GM23338 (cell line): ENCODE data around the gene ROBO1. TPM values are rescaled to one million over a fixed set of nuclear protein-coding genes. Genes with fewer than 3 reads are reported as not detected.
A peak's percentile ranks its signal among the peaks of the same experiment; 100 is the strongest.
"Not testable (repeated sequence)": the region's sequence is repeated elsewhere in the genome, so short reads cannot be mapped to it uniquely, and the experiment has no call there.

ENCODE experiments used
- ATAC-seq: fragments of 200-7000 bp; cut with Tn5 transposase; 3 replicates; pipeline ENCODE4 v1.9.1; 2020
- DNase-seq: peaks from one replicate; pipeline ENCODE4 v3.0.0-alpha.2; 2015; ENCODE audit warnings: low spot score
- H2AFZ ChIP-seq: fragments of 200-600 bp; sonication (generic); 2 replicates; pipeline ENCODE4 v1.8.0; 2016; ENCODE audit warnings: antibody characterized with exemption, mild to moderate bottlenecking, moderate library complexity
- H3F3A ChIP-seq: fragments of 200-600 bp; sonication (generic); replicated peaks from 2 replicates; pipeline ENCODE4 v1.8.0; 2017; ENCODE audit warnings: antibody characterized with exemption, mixed run types, low read depth
- H3K27ac ChIP-seq: fragments of 200-600 bp; sonication (generic); 2 replicates; pipeline ENCODE4 v1.6.1; 2016; ENCODE audit warnings: low read depth
- H3K27me3 ChIP-seq: fragments of 200-600 bp; sonication (generic); 2 replicates; pipeline ENCODE4 v1.8.0; 2016; ENCODE audit warnings: mild to moderate bottlenecking, mixed run types, moderate library complexity; ENCODE audit not compliant: insufficient read depth
- H3K36me3 ChIP-seq: fragments of 200-600 bp; sonication (generic); 2 replicates; pipeline ENCODE4 v1.8.0; 2016; ENCODE audit warnings: mild to moderate bottlenecking; ENCODE audit not compliant: insufficient read depth
- H3K4me1 ChIP-seq: fragments of 200-600 bp; sonication (generic); 2 replicates; pipeline ENCODE4 v1.8.0; 2016; ENCODE audit warnings: mild to moderate bottlenecking, moderate library complexity; ENCODE audit not compliant: insufficient read depth
- H3K4me2 ChIP-seq: fragments of 200-600 bp; sonication (generic); 2 replicates; pipeline ENCODE4 v1.7.1; 2017; ENCODE audit warnings: mixed run types
- H3K4me3 ChIP-seq: fragments of 200-600 bp; sonication (generic); 2 replicates; pipeline ENCODE4 v1.6.1; 2016; ENCODE audit warnings: mixed run types
- H3K79me2 ChIP-seq: fragments of 200-600 bp; sonication (generic); replicated peaks from 2 replicates; pipeline ENCODE4 v1.8.0; 2017; ENCODE audit warnings: mild to moderate bottlenecking; ENCODE audit not compliant: insufficient read depth
- H3K9me2 ChIP-seq: fragments of 200-600 bp; sonication (generic); 2 replicates; pipeline ENCODE4 v1.8.0; 2017; ENCODE audit not compliant: insufficient read depth
- H4K20me1 ChIP-seq: fragments of 200-600 bp; sonication (generic); replicated peaks from 2 replicates; pipeline ENCODE4 v1.8.0; 2017; ENCODE audit warnings: mild to moderate bottlenecking; ENCODE audit not compliant: insufficient read depth
- H3K27ac Mint-ChIP-seq: 2 replicates; pipeline ENCODE4 v1.8.0; 2020; ENCODE audit warnings: inconsistent platforms, mild to moderate bottlenecking, moderate library complexity, mixed read lengths
- H3K27me3 Mint-ChIP-seq: 3 replicates; pipeline ENCODE4 v1.8.0; 2022; ENCODE audit warnings: low read depth, mild to moderate bottlenecking, moderate library complexity, mixed read lengths, inconsistent platforms; ENCODE audit not compliant: insufficient read depth, poor library complexity
- H3K36me3 Mint-ChIP-seq: 3 replicates; pipeline ENCODE4 v1.8.0; 2021; ENCODE audit warnings: low read depth, mild to moderate bottlenecking, inconsistent platforms, moderate library complexity, mixed read lengths
- H3K4me1 Mint-ChIP-seq: 3 replicates; pipeline ENCODE4 v1.8.0; 2020; ENCODE audit warnings: mild to moderate bottlenecking, inconsistent platforms, mixed read lengths
- H3K4me3 Mint-ChIP-seq: 3 replicates; pipeline ENCODE4 v1.8.0; 2021; ENCODE audit warnings: moderate library complexity, mild to moderate bottlenecking, inconsistent platforms, mixed read lengths
- H3K9me3 Mint-ChIP-seq: 3 replicates; pipeline ENCODE4 v1.8.0; 2020; ENCODE audit warnings: moderate library complexity, mild to moderate bottlenecking, inconsistent platforms, mixed read lengths
- POLR2AphosphoS5 ChIP-seq: IDR thresholded peaks from 2 replicates; pipeline ENCODE4 v1.6.1; 2016; ENCODE audit warnings: antibody characterized with exemption, low read depth
- polyA plus RNA-seq: library from polyadenylated mRNA; unstranded; fragments of >200 nt; fragmentation: Nextera tagmentation; extraction: Ambion mirVana; gene quantifications from 2 replicates; pipeline ENCODE4 v1.2.1, GENCODE V29; 2016
- total RNA-seq: library from RNA; depleted of rRNA; stranded (reverse); fragments of >200 nt; shearing (Covaris generic); gene quantifications from 2 replicates; pipeline ENCODE4 v1.2.3, GENCODE V29; 2014
- TF ChIP-seq, protein P1 (sequence below): fragments of 250-450 bp; sonication (Bioruptor Pico); IDR thresholded peaks from 2 replicates; pipeline ENCODE4 v1.5.0; 2020; ENCODE audit warnings: mild to moderate bottlenecking, moderate library complexity

The ROBO1 gene
- total and polyA plus RNA-seq, 2 experiments from 2014 or later, result 19.2 to 78.3 TPM

DNA sequence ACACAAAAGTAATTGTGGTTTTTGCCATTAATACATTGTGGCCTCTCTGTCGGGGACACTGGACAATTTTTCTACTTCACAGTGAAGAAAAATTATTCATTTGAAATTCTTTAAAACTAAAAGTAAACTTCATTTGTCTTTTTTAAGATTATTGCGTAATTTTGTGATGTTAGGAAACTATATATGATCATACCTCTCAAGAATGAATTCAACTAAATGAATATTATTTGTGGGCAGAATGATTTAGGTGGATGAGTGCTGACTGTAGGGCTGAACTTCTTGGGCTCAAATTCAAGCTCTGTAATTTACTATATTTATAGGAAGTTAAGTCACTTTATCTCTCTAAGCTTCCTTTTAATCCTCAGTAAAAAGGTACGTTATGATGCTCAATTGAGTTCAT lies 441.2 kb downstream of the ROBO1 start:
- Histone ChIP-seq H3K4me2 (peak overlapping the region; percentile 65), H3K4me1 (peaks cover 44% of the 10 kb centered on the region), H3K4me3 (peak overlapping the region; percentile 37), H3K27ac (peak overlapping the region; percentile 98), H3K79me2 (no peaks in the 10 kb centered on the region), H4K20me1 (no peaks in the 10 kb centered on the region), H3K36me3 (no peaks in the 10 kb centered on the region), H3F3A (no peaks in the 10 kb centered on the region), H3K27me3 (no peaks in the 10 kb centered on the region), H3K9me2 (no peaks in the 10 kb centered on the region), H2AFZ (no peak overlapping the region)
- H3K27ac Mint-ChIP-seq, result peak overlapping the region; percentile 98
- H3K4me1 Mint-ChIP-seq, result peaks cover 46% of the 10 kb centered on the region
- H3K4me3 Mint-ChIP-seq, result peak overlapping the region; percentile 59
- no peaks in the 10 kb centered on the region for H3K27me3 Mint-ChIP-seq
- ATAC-seq, result peak; percentile 24; the same call in 1 of the 3 replicates
- no peaks in the 10 kb centered on the region for H3K36me3 Mint-ChIP-seq
- no peaks in the 10 kb centered on the region for H3K9me3 Mint-ChIP-seq
- no peak for DNase-seq
- no peak for TF ChIP-seq POLR2AphosphoS5
- TF ChIP-seq, protein P1, sequence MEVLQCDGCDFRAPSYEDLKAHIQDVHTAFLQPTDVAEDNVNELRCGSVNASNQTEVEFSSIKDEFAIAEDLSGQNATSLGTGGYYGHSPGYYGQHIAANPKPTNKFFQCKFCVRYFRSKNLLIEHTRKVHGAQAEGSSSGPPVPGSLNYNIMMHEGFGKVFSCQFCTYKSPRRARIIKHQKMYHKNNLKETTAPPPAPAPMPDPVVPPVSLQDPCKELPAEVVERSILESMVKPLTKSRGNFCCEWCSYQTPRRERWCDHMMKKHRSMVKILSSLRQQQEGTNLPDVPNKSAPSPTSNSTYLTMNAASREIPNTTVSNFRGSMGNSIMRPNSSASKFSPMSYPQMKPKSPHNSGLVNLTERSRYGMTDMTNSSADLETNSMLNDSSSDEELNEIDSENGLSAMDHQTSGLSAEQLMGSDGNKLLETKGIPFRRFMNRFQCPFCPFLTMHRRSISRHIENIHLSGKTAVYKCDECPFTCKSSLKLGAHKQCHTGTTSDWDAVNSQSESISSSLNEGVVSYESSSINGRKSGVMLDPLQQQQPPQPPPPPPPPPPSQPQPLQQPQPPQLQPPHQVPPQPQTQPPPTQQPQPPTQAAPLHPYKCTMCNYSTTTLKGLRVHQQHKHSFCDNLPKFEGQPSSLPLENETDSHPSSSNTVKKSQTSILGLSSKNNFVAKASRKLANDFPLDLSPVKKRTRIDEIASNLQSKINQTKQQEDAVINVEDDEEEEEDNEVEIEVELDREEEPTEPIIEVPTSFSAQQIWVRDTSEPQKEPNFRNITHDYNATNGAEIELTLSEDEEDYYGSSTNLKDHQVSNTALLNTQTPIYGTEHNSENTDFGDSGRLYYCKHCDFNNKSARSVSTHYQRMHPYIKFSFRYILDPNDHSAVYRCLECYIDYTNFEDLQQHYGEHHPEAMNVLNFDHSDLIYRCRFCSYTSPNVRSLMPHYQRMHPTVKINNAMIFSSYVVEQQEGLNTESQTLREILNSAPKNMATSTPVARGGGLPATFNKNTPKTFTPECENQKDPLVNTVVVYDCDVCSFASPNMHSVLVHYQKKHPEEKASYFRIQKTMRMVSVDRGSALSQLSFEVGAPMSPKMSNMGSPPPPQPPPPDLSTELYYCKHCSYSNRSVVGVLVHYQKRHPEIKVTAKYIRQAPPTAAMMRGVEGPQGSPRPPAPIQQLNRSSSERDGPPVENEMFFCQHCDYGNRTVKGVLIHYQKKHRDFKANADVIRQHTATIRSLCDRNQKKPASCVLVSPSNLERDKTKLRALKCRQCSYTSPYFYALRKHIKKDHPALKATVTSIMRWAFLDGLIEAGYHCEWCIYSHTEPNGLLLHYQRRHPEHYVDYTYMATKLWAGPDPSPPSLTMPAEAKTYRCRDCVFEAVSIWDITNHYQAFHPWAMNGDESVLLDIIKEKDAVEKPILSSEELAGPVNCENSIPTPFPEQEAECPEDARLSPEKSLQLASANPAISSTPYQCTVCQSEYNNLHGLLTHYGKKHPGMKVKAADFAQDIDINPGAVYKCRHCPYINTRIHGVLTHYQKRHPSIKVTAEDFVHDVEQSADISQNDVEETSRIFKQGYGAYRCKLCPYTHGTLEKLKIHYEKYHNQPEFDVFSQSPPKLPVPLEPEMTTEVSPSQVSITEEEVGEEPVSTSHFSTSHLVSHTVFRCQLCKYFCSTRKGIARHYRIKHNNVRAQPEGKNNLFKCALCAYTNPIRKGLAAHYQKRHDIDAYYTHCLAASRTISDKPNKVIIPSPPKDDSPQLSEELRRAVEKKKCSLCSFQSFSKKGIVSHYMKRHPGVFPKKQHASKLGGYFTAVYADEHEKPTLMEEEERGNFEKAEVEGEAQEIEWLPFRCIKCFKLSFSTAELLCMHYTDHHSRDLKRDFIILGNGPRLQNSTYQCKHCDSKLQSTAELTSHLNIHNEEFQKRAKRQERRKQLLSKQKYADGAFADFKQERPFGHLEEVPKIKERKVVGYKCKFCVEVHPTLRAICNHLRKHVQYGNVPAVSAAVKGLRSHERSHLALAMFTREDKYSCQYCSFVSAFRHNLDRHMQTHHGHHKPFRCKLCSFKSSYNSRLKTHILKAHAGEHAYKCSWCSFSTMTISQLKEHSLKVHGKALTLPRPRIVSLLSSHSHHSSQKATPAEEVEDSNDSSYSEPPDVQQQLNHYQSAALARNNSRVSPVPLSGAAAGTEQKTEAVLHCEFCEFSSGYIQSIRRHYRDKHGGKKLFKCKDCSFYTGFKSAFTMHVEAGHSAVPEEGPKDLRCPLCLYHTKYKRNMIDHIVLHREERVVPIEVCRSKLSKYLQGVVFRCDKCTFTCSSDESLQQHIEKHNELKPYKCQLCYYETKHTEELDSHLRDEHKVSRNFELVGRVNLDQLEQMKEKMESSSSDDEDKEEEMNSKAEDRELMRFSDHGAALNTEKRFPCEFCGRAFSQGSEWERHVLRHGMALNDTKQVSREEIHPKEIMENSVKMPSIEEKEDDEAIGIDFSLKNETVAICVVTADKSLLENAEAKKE (CRISPR knock-in tag), result no peak

DNA sequence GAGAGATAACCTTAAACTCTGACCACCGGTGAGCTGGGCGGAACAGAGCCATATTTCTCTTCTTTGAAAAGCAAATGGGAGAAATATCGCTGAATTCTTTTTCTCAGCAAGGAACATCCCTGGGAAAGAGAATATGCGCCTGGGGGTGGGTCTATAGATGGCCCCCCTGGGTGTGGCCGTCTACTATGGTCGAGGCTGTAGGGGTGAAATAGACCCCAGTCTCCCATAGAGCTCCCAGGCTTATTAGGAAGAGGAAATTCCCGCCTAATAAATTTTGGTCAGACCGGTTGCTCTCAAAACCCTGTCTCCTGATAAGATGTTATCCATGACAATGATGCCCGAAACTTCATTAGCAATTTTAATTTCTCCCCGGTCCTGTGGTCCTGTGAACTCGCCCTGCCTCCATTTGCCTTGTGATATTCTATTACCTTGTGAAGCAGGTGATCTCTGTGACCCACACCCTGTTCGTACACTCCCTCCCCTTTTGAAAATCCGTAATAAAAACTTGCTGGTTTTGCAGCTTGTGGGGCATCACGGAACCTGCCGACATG lies 441.9 kb downstream of the ROBO1 start:
- peak overlapping the region; percentile 98 for H3K27ac Mint-ChIP-seq
- not testable (repeated sequence) for H3K9me3 Mint-ChIP-seq, H3K27me3 Mint-ChIP-seq, H3K27me3 ChIP-seq, H4K20me1 ChIP-seq, H3K36me3 Mint-ChIP-seq, H2AFZ ChIP-seq, H3K79me2 ChIP-seq, H3F3A ChIP-seq, H3K9me2 ChIP-seq, H3K36me3 ChIP-seq
- peak overlapping the region; percentile 65 for H3K4me2 ChIP-seq
- peak; percentile 34; the same call in 2 of the 3 replicates for ATAC-seq
- peak overlapping the region; percentile 37 for H3K4me3 ChIP-seq
- peak overlapping the region; percentile 98 for H3K27ac ChIP-seq
- peaks cover 51% of the 10 kb centered on the region for H3K4me1 Mint-ChIP-seq
- DNase-seq, result peak; percentile 59
- H3K4me3 Mint-ChIP-seq, result peak overlapping the region; percentile 59
- H3K4me1 ChIP-seq, result peaks cover 44% of the 10 kb centered on the region
